ENCODE data around the gene DOCK11.
"Not testable (repeated sequence)": the region's sequence is repeated elsewhere in the genome, so short reads cannot be mapped to it uniquely, and the experiment has no call there.

The DOCK11 gene

DNA sequence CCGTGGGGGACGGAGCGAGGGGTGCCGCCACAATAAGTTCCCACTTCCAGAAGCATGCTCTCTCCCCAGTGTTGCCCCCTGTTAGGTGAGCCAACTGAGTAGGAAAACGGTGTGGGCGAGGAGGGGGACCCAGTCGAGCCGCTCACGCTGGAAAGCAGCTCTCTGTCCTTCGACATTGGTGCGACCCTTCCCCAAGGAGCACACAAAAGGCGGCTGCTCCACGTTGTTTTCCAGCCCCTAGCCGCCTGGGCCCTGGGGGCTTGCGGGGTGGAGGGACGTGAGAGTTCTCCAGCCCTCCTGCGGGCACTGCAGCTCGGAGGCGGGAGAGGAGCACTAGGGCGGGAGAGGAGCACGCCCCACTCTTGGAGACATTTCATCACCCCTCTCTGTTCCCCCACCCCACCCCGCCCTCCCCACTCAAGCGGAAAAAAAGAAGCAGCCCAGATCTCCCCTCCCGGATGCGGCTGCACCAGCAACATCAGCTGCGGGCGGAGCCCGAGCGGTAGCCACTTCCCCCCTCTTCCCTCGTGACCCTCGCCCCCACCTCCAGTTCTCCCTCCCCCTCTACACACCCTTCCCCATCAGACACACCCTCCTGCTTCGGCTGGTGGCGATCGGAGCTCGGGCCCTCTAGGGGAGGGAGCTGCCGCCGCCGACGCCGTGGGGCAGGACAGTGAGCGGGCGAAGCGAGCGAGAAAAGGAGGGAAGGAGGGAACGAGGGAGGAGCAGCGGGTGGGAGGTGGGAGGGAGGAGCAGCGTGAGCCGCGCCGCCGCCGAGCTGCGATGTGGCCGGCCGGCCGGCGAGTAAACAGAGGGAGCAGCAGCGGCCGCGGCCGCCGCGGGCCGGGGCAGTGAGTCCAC is at the start of gene DOCK11:
DOCK11 (plus strand) TSS at position 755 of the 861 bp plus-strand sequence. CDS start 157 bp downstream, outside the sequence.
- DNase-seq (ENCODE audit: low spot score): peak; percentile 19

DNA sequence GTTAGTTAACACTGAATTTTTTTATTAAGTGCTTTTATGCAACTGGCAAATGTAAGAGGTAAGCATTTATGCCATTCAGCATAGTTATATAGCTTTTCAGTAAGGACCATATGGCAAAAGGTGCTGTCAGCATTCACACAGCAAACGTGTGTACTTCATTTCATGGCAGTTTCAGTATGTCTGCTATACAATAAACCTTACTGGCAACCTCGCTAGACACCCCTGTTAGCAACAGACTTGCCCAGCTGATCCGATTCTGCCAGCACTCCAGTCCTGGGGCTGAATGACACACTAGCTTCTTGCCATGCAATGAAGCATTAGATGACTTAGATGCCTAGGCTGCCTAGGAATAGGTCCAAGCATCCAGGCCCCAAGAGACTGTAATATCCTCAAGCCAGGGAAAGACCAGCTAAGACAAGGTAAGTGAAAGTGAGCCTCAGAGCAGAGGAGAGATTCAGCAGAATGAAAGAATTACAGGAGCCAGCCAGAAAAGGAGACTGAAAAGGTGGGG is 47.3 kb upstream of the DOCK11 start:
- no peak for DNase-seq (ENCODE audit: low spot score)

DNA sequence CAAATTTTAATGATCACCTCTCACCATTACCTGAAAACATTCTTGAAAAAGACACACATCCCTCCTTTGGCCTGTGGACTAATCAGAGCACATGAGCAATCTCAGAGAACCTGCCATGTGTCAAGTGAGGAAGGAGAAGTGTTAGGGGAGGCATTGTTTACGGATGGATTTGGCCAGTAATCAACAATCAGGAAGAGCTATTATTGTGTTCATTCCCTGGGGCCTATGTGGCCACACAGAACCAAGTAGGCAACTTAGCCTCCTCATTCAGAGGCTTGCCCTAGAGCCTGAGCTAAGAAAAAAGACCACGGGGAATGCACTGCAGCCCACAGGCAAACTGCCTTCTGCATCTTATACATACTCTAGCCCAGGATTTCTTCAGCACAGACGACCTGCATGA is 40.6 kb upstream of the DOCK11 start:
- no peak for DNase-seq (ENCODE audit: low spot score)

DNA sequence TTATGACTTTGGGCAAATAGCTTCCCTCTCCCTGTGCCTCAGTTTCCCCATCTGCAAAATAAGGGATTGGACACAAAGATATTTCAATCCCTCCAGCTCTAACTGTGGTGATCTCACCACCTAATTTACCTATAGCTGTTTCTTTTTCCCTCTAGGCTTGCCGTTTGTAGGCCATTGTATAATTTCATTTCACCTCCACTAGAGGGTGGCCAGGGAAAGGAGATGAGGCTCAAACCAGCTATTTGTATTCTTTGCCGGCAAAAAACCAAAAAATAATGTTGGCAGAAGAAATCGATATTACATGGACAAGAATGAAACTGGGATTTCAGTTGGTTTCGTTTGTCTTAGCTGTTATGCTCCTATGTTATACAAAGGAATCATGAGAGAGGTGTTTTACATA is 36.1 kb upstream of the DOCK11 start:
- peak; percentile 10 for DNase-seq (ENCODE audit: low spot score)

DNA sequence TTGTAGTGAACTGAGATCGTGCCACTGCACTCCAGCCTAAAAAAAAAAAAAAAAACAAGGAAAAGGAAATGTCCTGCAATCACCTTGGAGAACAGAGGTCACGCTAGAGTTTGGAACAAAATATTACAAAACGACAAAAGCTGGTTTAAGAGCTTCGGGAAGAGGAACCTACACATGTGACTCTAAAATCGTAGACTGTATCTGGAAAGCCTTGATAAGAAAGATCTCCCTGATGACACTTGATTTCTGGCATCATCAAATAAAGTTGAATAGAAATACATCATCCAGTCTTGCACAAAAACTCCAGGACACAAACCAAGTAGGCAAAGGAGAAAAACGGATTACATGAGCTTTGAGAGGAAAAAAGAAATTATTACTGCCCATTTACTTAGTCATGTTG is 31.1 kb upstream of the DOCK11 start:
- no peak for DNase-seq (ENCODE audit: low spot score)

DNA sequence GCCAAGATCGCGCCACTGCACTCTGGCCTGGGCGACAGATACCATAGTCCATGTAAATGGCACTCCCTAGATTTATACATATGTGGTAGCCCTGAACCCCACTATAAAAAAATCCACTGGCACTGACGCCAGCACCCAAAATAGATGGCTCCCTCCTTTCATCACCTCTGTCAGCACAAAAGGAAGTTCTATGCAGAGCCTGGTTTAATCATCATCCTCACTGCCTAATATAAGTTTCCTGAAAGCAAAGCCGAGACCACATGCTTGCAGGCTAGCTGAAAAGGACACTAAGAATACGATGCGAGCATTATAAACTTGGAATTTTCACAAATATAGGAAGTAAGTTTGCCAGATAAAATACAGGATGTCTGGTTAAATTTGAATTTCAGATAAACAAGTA is 27.5 kb upstream of the DOCK11 start:
- DNase-seq (ENCODE audit: low spot score): no peak

DNA sequence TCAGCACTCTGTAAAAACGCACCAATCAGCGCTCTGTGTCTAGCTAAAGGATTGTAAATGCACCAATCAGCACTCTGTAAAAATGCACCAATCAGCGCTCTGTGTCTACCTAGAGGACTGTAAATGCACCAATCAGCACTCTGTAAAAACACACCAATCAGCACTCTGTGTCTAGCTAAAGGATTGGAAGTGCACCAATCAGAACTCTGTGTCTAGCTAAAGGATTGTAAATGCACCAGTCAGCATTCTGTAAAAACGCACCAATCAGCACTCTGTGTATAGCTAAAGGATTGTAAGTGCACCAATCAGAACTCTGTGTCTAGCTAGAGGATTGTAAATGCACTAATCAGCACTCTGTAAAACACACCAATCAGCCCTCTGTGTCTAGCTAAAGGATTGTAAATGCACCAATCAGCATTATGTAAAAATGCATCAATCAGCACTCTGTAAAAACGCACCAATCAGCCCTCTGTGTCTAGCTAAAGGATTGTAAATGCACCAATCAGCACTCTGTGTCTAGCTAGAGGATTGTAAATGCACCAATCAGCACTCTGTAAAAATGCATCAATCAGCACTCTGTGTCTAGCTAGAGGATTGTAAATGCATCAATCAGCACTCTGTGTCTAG is 24.8 kb upstream of the DOCK11 start:
- DNase-seq (ENCODE audit: low spot score): not testable (repeated sequence)

DNA sequence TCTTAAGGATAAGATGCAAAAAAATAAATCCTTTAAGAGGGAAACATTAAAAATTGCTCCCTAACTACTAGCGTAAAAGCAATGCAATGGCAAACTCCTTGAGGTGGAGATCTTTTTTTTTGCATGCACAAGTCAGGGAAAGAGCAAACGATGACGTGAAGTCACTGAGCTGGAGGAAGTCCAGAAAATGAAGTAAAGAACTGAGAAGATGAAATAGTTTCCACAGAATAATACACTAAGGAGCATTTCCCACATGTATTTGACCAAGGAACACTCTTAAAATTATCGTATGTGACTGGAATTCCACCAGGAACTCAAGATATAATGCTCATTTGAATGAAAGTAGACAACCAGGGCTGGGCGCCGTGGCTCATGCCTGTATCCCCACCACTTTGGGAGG is 21.0 kb upstream of the DOCK11 start:
- no peak for DNase-seq (ENCODE audit: low spot score)

DNA sequence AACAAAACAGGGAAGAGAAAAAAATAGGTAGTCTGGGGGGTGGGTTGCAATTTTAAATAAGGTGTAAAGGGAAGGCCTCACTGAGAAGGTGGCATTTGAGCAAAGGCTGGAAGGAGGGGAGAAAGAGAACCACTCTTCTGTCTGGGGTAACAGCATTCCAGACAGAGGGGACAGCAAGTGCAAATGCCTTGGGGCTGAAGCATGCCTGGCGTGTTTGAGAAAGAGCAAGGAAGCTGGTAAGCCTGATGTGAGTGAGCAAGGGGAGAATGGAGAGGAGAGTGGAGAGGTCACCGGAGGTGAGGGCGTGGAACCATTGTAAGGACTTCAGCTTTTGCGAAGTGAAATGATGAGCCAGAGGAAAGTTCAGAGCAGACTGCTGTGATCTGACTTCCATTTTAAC is 19.7 kb upstream of the DOCK11 start:
- DNase-seq (ENCODE audit: low spot score): no peak

DNA sequence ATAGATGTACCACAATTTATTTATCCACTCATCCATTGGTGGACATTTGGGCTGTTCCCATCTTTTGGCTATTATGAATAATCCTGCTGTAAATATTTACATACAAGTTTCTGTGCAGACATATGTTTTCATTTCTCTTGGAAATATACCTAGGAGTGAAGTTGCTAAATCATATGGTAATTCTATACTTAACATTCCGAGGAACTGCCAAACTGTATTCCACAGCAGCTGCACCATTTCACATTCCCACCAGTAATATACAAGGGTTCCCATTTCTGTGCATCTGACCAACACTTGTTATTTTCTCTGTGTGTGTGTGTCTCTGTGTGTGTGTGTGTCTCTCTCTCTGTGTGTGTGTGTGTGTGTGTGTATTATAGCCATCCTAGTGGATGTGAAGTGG is 15.4 kb upstream of the DOCK11 start:
- DNase-seq (ENCODE audit: low spot score): no peak

DNA sequence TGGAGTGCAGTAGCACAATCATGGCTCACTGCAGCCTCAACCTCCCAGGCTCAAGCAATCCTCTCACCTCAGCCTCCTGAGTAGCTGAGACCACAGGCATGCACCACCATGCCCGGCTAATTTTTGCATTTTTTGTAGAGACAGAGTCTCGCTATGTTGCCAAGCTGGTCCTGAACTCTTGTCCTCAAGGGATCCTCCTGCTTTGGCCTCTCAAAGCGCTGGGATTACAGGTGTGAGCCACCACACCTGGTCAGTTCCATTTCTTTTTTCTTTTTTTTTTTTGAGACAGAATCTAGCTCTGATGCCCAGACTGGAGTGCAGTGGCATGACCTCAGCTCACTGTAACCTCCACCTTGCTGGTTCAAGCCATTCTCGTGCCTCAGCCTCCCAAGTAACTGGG is 13.2 kb upstream of the DOCK11 start:
- DNase-seq (ENCODE audit: low spot score): not testable (repeated sequence)

DNA sequence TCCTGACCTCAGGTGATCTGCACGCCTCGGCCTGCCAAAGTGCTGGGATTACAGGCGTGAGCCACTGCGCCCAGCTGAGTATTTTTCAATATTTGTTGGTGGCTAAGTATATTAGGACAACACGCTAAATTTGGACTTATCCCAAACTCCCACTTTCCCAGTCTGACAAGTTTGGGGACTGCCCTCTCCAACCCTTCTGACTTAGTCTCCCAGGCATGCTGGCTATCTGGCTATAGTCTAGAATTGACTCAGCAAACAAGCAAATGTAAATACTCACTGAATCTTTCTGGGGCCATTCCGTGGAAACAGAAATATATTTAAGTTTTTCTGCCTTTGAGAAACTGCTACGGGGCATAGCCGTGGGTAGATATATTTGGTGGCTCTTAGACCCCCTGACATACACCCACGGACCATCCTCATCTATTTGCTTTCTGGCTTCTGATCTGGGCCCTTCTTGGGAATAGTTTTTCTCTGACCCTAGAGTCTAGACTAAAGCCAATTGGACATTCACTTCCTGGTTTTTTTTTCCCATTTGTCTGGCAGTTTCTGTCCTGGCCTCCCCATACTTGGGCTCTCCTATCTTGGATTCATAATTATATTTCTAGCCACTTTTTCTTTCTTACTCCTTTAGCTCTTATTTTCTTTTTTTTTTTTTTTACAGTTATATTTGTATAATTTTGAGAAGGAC is 11.3 kb upstream of the DOCK11 start:
- no peak for DNase-seq (ENCODE audit: low spot score)

DNA sequence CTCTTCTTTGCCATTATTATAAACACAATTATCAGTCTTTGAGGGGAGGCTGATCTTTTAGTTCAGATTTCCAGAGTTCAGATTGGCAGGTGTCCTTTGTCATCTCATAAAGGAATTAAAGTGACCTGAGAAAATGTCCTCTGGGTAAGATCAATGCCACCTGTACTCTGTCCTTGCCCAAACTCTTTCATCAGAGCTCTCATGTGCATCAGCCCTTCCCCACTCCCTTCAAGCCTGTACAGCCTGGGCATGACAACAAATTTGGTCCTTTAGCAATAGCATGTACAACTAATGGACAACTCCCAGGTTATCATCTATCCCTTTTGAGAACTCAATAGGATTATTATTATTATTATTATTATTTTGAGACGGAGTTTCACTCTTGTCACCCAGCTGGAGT is 8.9 kb upstream of the DOCK11 start:
- not testable (repeated sequence) for DNase-seq (ENCODE audit: low spot score)

DNA sequence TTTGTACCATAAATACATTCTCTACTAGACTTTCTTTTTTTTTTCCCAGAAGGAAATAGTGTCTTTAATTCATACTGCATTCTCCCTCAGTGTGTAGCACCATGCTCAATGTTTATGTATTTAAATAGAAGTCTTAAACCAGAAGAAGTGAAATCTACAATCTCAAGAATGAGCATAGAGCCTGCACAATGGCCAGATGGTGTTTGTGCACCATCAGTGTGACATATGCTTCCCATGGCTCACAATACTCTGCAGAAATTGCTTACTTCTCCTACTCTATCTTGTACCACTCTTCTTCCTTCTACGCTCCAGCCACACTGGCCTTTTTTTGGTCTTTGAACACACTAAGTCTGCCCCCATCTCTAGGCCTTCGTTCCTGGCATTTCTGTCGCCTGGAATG is 2.6 kb upstream of the DOCK11 start:
- DNase-seq (ENCODE audit: low spot score): no peak

DNA sequence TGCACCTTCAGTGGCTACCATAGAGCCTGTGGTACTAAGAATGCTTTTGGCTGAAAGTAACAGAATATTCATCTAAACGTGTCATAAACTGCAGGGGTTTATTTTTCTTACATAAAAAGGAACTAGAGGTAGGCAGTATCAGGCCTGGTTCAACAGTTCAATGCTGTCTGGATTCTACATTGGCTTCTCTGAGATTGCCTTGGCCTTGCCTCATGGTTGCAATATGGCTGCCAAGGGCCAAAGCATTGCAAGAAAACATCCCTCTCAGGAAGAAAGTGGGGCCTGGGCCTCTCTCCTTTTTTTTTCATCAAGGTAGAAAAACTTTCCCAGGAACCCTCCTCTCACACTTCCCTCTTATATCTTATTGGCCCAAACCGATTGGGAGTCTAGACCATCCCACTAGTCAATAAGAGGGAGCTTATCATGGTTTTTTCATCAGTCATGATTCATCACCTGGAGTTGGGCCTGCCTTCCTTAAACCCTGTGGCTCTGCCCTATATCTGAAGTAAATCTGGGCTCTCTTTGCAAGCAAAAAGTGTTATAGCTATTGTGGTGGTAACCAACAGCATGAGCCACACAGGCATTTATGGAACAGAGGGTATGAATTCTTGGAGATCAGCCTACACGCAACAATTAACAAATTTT is 1.8 kb upstream of the DOCK11 start:
- DNase-seq (ENCODE audit: low spot score): no peak

DNA sequence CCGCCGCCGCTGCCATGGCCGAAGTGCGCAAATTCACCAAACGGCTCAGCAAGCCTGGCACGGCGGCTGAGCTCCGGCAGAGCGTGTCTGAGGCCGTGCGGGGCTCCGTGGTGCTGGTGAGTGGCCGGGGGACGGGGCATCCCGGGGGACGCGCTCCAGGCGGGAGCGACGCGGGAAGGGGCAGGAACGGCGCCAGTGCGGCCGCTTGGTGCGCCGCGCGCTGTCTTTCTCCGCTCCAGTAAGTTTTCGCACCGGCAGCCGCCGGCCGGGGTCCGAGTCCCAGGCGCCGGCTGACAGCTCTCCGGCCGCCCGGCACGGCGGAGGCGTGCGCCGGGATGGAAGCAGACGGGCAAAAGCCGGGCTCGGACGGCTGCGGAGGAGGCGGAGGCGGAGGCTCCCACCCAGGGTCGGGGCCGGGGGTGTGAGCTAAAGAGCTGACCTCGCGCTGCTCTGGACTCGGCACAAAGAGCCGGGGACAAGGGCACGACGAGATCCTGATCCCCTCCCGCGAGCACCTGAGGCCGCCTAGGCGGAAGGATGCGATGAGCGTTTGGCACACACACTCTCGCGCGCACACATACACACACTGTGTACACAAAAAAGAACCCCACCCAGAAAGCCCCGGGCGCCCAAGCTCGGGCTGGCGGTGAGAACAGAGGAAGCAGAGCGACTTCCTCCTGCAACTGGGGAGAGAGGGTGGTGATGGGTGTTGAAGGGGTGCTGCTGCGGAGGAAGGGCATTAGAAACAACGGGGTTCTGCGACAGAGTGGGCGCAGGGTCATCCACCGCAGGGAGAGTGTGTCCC is 545 bp downstream of the DOCK11 start:
- no peak for DNase-seq (ENCODE audit: low spot score)

DNA sequence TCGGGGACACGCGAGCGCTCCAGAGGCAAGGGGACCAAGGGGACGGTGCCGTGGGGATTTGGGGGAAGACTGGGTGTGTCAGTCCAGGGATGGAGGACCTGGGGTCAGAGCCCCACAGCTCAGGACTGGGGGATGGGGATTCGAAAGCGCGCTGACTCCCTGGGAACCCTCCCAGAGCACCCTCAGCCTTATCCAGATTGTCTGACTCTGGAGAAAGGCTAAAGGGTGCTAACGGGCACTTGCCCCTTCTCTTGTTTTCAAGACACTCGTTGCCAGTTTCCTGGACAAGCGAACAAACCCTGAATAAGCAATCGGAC is 1.1 kb downstream of the DOCK11 start:
- DNase-seq (ENCODE audit: low spot score): no peak

DNA sequence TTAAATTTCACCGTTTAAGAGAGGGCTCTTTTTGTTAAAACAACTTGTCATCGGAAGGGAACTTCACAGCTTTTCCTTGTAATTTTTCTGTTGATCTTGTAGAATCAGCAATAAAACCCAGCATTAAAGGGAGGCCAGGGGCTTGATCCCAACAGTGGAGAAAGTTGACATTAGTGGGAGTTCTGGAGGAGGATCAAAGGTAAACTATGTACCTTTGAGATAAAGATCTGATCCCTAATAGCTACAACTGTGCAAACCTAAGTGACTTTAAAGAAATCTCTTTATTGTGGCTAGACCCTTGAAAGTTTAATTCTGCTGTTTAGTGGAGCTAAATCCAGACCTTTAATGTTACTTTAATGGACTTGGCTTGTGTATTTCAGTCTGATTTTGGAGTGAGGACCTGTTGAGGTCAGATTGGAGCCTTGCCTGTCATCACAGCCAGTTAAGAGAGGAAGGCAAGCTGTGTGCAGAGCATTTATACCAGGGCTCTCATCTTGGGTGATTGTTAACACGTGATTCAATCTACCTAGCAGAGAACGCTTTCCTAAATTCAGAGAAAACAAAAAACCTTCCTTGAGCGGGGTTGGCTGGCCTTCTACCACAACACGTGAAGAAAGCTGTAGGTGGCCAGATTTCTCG is 1.7 kb downstream of the DOCK11 start:
- DNase-seq (ENCODE audit: low spot score): no peak

DNA sequence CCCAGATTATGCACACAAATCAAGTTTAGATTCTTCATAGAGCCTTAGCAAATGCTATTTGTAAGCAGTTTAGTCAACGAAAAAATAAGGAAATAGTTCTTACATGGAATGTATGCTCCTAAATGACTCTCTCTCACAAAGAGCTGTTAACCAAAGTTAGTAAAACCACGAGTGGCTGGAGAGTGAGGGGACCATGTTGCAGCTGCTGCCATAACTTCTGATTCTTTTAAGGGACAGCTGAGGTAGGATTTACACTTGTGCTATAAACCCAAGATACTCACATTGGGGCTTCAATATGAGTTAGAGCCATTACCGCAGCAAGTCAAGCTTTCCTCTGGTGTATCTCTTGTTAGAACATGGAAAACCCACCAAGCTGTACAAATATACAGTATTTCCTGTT is 2.7 kb downstream of the DOCK11 start:
- DNase-seq (ENCODE audit: low spot score): no peak

DNA sequence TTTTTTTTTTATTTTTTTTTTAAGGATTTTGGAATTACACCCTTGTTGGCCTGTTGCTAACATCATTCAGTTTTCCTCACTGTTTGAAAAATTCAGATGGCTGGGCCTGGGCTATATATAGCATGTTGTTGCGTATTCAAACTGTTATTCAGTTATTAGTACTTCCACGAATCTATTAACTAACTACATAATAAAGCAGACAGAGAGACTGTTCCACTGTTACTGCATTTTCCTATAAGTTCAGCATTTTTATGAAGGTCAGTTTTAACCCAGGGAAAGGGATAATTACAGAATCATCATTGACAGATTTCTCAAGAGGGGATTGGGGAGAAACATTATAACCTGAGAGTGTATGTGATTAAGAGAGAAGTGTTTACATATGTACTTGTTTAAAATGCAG is 3.1 kb downstream of the DOCK11 start:
- no peak for DNase-seq (ENCODE audit: low spot score)

DNA sequence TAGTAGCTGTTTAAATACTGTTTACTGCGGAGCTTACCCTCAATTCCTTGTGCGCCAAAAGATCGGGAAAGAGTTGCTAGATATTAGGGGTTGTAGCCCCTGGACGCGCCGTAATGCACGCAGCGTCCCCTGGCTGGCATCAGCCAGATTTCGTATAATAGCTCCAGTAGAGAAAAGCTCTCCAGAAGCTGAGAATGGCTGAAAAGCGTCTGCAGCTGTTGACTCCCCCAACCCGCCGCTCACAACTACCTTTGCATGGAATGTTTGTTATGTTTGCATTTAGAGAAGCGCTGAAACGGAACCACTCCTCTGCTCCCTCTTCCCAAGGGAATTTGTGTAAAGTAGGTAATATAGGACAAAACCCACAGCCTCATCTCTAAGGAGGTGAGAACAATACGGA is 3.7 kb downstream of the DOCK11 start:
- DNase-seq (ENCODE audit: low spot score): no peak

Data from HuH-7.5 (cell line).